Stimulated activated CD4-positive, alpha-beta T cell treated with anti-CD3 and anti-CD28 coated beads, Interleukin-12 subunit alpha, Interleukin-12 subunit beta, amount 100 ng/mL, for 48 hours (primary cell): ENCODE results near the gene P2RY11.
A peak's percentile ranks its signal among the peaks of the same experiment; 100 is the strongest.

Experiments used
- DNase-seq, 3 donors: peaks; one replicate each; pipeline ENCODE4 v3.0.0-alpha.2; 2020; ENCODE audit warnings: low read depth in 2 of 3, low spot score in 1 of 3

Gene P2RY11

DNA sequence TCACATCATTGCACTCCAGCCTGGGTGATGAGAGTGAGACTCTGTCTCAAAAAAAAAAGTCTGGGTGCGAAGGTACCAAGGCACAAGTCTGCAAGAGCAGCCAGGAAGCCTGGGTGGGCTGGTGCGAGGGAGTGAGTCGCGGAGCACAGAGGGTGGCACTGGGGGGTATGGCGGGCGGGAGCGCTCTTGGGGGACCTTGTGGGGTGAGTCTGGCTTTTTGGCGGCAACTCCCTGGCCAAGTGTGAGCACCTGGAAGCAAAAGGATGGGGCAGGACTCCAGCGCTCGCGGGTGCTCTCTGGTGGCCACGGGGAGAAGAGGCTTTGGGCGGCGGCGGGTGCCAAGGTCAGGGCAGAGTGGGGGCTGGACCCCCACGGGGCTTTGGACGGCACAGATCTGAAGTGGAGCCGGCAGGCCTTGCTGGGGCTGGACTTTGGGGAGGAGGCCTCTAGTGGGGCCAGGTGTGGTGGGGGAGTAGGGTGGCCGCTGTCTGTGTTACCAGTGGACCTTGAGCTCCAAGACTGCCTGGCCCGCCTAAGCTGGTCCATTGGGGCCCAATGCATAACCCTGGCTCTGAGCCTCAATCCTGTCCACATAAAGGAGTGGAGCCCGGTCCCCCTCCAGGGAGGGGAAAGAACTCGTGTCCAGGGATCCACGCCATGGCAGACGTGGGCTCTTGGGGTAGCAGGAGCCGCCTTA is 1.6 kb downstream of the P2RY11 start:
- peak; percentile 62 to 70 (median 68) for DNase-seq

DNA sequence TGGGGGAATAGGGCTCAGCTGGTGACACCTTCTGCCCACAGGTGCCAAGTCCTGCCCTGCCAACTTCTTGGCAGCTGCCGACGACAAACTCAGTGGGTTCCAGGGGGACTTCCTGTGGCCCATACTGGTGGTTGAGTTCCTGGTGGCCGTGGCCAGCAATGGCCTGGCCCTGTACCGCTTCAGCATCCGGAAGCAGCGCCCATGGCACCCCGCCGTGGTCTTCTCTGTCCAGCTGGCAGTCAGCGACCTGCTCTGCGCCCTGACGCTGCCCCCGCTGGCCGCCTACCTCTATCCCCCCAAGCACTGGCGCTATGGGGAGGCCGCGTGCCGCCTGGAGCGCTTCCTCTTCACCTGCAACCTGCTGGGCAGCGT is 2.1 kb downstream of the P2RY11 start:
- DNase-seq, result no peak

DNA sequence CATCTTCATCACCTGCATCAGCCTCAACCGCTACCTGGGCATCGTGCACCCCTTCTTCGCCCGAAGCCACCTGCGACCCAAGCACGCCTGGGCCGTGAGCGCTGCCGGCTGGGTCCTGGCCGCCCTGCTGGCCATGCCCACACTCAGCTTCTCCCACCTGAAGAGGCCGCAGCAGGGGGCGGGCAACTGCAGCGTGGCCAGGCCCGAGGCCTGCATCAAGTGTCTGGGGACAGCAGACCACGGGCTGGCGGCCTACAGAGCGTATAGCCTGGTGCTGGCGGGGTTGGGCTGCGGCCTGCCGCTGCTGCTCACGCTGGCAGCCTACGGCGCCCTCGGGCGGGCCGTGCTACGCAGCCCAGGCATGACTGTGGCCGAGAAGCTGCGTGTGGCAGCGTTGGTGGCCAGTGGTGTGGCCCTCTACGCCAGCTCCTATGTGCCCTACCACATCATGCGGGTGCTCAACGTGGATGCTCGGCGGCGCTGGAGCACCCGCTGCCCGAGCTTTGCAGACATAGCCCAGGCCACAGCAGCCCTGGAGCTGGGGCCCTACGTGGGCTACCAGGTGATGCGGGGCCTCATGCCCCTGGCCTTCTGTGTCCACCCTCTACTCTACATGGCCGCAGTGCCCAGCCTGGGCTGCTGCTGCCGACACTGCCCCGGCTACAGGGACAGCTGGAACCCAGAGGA is 2.6 kb downstream of the P2RY11 start:
- DNase-seq, result no peak

GRCh38 chr19:10114651-10115391 is 3.3 kb downstream of the P2RY11 start:
- DNase-seq, result no peak

- no peak for DNase-seq
Observed at GRCh38 chr19:10115392-10116084, 4.0 kb downstream of the P2RY11 start.

DNA sequence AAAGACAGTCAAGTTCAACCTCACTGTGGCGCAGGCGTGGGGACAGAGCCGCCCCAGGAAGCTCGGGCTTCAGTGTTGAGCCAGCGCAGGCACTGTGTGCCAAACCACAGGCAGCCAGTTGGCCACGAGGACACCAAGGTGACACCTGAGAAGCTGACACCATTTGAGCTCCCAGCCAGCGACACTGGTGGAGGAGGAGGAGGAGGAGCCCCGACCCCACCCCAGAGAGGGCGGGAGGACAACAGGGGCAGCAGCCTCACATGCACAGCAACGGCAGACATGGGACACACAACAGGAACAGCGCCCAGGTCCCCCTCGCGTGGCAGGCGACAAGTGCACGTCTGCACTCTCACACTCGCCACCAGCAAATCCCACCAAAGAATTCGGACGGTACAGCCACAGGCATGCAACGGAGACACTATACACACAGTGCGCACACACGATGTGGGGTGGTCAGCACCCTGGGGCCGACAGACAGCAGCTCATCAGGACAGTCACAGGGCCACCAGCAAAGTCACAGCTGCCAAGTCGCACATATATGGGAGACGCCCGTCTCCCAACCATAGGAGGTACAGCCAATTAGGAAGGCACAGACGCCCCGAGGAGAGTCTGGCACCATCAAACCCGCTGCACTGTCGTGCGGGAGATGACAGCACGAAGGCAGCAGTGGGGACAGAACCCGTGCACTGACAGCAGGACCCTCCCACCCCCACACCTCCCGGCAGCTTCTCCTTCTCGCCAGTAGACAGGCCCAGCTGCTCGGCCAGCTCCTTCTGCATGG is 4.8 kb downstream of the P2RY11 start:
- no peak for DNase-seq

DNA sequence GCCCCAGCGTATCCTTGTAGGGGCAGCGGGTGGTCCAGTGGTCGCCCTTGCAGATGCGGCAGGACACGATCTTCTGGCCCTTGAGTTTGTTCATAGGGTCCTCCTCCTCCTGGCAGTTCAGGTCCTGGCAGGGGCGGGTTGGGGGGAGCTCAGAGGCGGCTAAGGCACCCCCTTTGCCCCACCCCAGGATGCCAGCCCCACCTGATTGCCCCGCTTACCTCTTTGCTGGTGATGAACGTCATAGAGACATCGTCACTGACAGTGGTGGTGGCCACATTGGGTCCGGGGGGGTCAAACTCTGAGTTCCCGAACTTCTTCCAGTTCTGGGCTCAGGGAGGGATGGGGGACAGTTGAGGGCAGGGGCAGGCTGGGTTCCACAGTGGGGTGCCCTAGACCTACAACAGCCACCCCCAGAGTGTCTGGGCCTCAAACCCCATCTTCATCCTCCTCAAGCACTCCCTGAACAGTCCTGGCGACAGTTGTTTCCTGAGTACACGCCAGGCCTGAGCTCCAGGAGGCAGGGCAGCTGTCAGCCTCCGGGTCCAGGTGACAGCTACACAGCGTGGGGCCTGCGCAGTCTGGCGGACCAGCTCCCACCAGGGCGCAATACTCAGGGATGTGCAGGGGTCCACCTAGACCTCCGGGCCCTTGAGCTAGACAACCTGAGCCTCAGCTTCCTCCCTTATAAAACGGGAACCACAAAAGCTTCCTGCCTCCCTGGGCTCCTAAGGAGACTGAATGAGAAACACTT is 5.5 kb downstream of the P2RY11 start:
- DNase-seq, result no peak

DNA sequence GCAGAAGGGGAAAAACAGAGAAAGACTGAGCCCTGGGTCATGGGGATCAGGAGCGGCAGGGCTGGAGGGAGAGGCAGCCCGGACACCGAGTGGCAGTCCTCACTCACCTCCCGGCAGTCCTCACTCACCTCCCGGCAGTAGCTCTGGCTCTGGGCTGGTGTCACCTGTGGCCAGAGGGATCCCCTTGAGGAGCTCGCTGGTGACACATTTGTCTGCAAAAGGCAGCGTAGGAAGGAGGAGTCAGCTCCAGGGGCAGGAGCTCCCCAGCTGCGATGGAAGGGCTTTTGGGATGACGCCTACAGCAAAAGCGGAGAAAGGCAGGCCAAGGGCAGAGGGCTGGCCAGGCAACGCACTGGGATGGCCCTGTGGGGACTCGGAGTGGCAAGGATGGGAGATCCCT is 7.5 kb downstream of the P2RY11 start:
- DNase-seq, result no peak

GRCh38 chr19:10120538-10121189 is 9.2 kb downstream of the P2RY11 start:
- no peak for DNase-seq

- no peak for DNase-seq
Observed at GRCh38 chr19:10122045-10122444, 10.6 kb downstream of the P2RY11 start.

GRCh38 chr19:10124429-10124828 is 12.9 kb downstream of the P2RY11 start:
- DNase-seq, result no peak

DNA sequence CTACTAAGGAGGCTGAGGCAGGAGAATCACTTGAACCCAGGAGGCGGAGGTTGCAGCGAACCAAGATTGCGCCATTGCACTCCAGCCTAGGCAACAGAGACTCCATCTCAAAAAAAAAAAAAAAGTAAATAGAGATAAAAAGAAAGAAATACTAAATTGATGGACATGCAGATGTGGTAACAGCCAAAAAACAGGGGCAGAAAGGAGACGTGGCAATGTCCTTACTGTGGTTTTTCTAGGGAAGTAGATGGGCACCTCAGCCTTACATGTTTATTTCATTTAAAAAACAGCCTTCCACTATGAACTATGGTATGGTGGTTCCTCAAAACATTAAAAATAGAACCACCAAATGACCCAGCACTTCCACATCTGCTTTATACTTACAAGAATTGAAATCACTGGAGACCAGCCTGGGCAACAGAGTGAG is 14.7 kb downstream of the P2RY11 start:
- no peak for DNase-seq

DNA sequence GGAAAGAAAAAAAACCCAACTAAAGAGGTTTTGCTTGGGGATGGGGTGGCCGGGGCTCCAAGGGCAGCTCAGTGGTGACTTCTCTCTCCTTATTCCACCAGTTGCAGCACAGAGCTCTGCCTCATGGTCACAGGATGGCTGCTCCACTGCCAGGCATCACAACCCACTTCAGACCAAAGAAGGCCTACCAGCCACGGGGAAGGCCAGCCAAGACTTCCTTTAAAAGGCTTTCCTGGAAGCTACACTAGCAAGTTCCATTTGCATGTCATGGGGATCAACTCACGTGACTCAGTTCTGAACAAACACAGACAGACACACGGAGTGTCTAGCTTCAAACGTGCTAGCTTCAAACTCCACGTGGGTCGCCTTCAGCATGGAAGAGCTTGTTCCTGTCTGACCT is 21.4 kb downstream of the P2RY11 start:
- DNase-seq, result no peak

- DNase-seq, result no peak
Observed at GRCh38 chr19:10133596-10133995, 22.1 kb downstream of the P2RY11 start.

DNA sequence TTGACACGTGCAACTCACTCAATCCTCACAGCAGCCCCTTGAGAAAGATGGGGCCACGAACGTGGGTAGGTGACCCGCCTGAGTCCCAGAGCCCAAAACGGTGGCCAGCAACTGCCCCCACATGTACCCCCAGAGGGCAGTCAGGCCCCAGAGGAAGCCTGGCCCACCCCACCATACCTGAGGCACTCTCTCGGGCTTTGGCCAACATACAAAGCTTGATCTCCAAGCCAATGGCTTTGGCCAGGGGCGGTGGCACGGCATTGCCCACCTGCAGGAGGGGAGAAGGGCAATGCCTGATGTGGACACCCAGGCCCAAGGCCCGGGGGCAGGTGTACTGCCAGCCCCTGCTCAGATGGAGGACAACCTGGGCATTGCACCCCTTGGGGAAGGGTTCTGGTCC is 22.5 kb downstream of the P2RY11 start:
- DNase-seq, result no peak

DNA sequence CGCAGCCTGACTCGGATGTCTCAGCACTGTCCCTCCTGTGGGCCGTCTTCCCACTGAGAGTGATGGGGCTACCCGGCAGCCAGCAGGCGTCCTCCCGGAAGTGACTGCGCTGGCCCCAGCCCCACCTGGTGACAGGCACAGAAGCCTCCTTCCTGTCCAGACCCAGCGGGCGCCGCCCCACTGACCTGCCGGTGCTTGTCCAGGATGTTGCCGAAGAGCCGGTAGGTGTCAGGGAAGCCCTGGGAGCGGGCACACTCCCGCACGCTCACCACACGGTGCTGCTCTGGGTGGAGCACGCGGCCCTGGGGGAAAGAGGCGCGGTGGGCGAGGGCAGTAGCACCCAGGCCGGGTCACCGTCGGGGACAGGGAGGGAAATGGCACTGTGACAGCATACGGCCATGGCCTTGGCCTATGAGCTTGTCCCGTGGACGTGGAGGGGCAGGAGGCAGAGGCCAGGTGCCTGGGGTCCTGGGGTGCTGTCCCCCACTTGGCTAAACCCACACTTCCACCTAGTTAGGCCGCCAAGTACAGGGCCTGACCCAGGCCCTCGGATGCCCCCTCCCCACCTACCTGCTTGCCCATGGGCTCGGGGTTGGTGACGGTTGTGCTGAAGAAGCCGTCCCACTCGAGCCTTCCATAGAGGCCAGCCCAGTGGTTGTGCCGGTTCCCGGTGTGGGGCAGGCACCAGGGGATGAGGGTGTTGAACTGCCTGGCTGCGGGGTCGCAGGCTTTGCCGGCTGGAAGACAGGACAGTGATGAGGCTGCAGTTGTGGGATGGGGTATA is 24.2 kb downstream of the P2RY11 start:
- no peak for DNase-seq

DNA sequence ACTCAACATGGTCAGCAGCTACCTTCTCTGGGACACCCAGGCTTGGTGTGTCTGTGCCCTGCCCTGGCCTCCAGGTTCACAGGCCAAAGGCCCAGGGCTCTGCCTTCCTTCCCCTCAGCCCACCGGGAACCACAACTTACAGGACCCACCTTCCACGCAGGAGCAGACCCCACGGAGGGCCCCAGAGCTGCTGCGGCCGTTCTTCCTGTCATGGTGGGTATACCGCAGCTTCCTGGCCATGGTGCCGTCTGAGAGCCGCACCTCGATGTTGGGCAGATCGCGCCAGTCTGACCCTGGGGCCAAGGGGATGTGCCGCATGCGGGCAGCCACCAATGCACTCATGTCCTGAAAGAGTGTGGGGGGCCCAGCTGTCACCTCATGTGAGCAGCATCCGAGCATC is 25.4 kb downstream of the P2RY11 start:
- no peak for DNase-seq

- no peak for DNase-seq
Observed at GRCh38 chr19:10137751-10138682, 26.5 kb downstream of the P2RY11 start.
